ENCODE measurements around the gene PRAC1. TPM values are rescaled to one million over a fixed set of nuclear protein-coding genes. Genes with fewer than 3 reads are reported as not detected.
A peak's percentile ranks its signal among the peaks of the same experiment; 100 is the strongest.

The PRAC1 gene
- total RNA-seq, 3 donors from 2014 or later (not counting 1 experiment from before 2014, with no cell fraction given), result not detected

- DNase-seq (peak; percentile 71 to 83), ATAC-seq (peak; percentile 66 to 79 (median 69))
- Mint-ChIP-seq H3K36me3 (no peaks in the 10 kb centered on the region), H3K27ac (peak overlapping the region; percentile 35 to 70), H3K27me3 (ENCODE audit: low read depth in 2 of 2) (peaks cover 85 to 87% of the 10 kb centered on the region in 2 donors), H3K9me3 (no peaks in the 10 kb centered on the region), H3K4me3 (peak overlapping the region; percentile 83), H3K4me1 (peaks cover 27 to 56% of the 10 kb centered on the region in 2 donors)
- no peak overlapping the region for H3K27ac ChIP-seq (ENCODE audit: low read length)
- H3K36me3 ChIP-seq (ENCODE audit: control insufficient read depth, insufficient read depth, low read length), result no peaks in the 10 kb centered on the region
- intact Hi-C loops (cut with micrococcal nuclease), result loop anchor here (1.0 to 10.0 kb wide), 6 partner anchors 33 to 980 kb away; partner anchors contain the start of gene HOXB7
- H3K4me1 ChIP-seq (ENCODE audit: control insufficient read depth, insufficient read depth, low read length), result peaks cover 52% of the 10 kb centered on the region
- H3K4me3 ChIP-seq (ENCODE audit: low read length), result no peak overlapping the region
- no peaks in the 10 kb centered on the region for H3K9me3 ChIP-seq (ENCODE audit: control insufficient read depth, insufficient read depth, low read length)
- 7% methylated on average over 30 of the region's 32 CpGs for WGBS (ENCODE audit: insufficient coverage)
- H3K27me3 ChIP-seq (ENCODE audit: control insufficient read depth, insufficient read depth, low read length), result peaks cover 96% of the 10 kb centered on the region
- TF ChIP-seq, protein P1, sequence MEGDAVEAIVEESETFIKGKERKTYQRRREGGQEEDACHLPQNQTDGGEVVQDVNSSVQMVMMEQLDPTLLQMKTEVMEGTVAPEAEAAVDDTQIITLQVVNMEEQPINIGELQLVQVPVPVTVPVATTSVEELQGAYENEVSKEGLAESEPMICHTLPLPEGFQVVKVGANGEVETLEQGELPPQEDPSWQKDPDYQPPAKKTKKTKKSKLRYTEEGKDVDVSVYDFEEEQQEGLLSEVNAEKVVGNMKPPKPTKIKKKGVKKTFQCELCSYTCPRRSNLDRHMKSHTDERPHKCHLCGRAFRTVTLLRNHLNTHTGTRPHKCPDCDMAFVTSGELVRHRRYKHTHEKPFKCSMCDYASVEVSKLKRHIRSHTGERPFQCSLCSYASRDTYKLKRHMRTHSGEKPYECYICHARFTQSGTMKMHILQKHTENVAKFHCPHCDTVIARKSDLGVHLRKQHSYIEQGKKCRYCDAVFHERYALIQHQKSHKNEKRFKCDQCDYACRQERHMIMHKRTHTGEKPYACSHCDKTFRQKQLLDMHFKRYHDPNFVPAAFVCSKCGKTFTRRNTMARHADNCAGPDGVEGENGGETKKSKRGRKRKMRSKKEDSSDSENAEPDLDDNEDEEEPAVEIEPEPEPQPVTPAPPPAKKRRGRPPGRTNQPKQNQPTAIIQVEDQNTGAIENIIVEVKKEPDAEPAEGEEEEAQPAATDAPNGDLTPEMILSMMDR (IDR thresholded peaks at IDR 0.05), result peak; percentile 74
Measured at GRCh38 chr17:48724251-48725003, 2.1 kb upstream of the PRAC1 start.

DNA sequence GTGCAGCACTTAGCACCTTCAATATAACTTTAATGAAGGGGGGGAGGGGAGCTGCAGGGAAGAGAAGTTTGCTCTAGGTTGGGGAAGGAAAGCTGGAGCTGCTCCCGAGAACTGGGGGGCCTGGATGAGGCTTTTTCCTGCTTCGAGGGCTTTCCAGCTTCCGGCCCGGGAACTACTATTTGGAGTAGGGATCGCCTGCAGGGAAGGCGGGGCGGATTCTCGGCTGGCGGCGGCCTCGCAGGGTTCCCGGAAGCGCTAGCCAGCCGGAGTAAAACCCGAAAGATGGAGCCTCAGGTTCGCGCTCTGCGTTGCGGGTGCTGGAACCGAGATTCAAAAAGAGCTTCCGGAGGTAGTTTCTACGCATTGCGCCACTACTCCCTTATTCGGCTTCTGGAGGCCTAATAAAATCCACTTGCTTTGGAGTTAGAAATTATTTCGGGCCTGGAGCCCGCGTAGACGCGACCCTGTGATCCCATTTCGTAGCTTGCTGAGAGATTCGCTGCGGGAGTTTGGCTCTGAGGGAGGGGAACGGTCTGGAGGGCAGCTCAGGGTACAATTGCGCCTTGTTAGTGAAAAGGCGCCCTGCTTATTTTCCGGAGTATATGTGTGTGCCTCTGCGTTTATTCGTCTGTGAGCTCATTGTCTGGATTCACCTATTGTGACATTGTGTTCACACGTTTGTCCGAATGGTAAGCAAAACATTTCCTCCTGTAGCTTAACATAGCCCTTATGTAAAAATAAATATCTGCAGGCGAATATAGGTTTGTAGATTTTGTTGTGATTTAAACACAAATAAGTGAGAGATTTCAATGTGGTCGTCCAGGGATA, 1.3 kb upstream of the PRAC1 start:
- Mint-ChIP-seq H3K27me3 (ENCODE audit: low read depth in 2 of 2) (peaks cover 84 to 85% of the 10 kb centered on the region in 2 donors), H3K27ac (peak overlapping the region in 1 of 2 donors; percentile 70), H3K36me3 (no peaks in the 10 kb centered on the region), H3K9me3 (no peaks in the 10 kb centered on the region), H3K4me3 (peak overlapping the region; percentile 83), H3K4me1 (peaks cover 23 to 55% of the 10 kb centered on the region in 2 donors)
- peaks cover 52% of the 10 kb centered on the region for H3K4me1 ChIP-seq (ENCODE audit: control insufficient read depth, insufficient read depth, low read length)
- no peak overlapping the region for H3K27ac ChIP-seq (ENCODE audit: low read length)
- H3K36me3 ChIP-seq (ENCODE audit: control insufficient read depth, insufficient read depth, low read length), result no peaks in the 10 kb centered on the region
- 6% methylated on average over 41 of the region's 42 CpGs for WGBS (ENCODE audit: insufficient coverage)
- H3K4me3 ChIP-seq (ENCODE audit: low read length), result no peak overlapping the region
- TF ChIP-seq, protein P1 (IDR thresholded peaks at IDR 0.05), result no peak
- DNase-seq, result peak in 1 of 2 donors; percentile 60
- intact Hi-C loops (cut with micrococcal nuclease), result loop anchor here (1.0 to 10.0 kb wide), 6 partner anchors 34 to 979 kb away; partner anchors contain the start of gene HOXB7
- no peak for ATAC-seq
- peaks cover 96% of the 10 kb centered on the region for H3K27me3 ChIP-seq (ENCODE audit: control insufficient read depth, insufficient read depth, low read length)
- H3K9me3 ChIP-seq (ENCODE audit: control insufficient read depth, insufficient read depth, low read length), result peaks cover 1% of the 10 kb centered on the region

GRCh38 chr17:48722915-48723422, 651 bp upstream of the PRAC1 start, which contains the start of gene PRAC2:
Gene PRAC2 (plus strand): TSS chr17:48723185. CDS start chr17:48724411, 1,226 bp downstream.
- peaks cover 51% of the 10 kb centered on the region for H3K4me1 ChIP-seq (ENCODE audit: control insufficient read depth, insufficient read depth, low read length)
- H3K36me3 Mint-ChIP-seq, result no peaks in the 10 kb centered on the region

More at GRCh38 chr17:48722915-48723422, 651 bp upstream of the PRAC1 start, which contains the start of gene PRAC2:
- Mint-ChIP-seq H3K27ac (peak within 1 kb of the TSS in 1 of 2 donors; percentile 70), H3K27me3 (ENCODE audit: low read depth in 2 of 2) (peaks cover 85% of the 10 kb centered on the region in 2 donors), H3K4me3 (peak within 1 kb of the TSS; percentile 83), H3K4me1 (peaks cover 18 to 53% of the 10 kb centered on the region in 2 donors), H3K9me3 (no peaks in the 10 kb centered on the region)
- no peak for ATAC-seq
- H3K4me3 ChIP-seq (ENCODE audit: low read length), result no peak within 1 kb of the TSS
- intact Hi-C loops (cut with micrococcal nuclease), result loop anchor here (5.0 to 10.0 kb wide), 4 partner anchors 34 to 978 kb away; partner anchors contain the start of gene HOXB7
- TF ChIP-seq, protein P1 (IDR thresholded peaks at IDR 0.05), result no peak
- H3K27me3 ChIP-seq (ENCODE audit: control insufficient read depth, insufficient read depth, low read length), result peaks cover 96% of the 10 kb centered on the region
- DNase-seq, result no peak
- peaks cover 3% of the 10 kb centered on the region for H3K9me3 ChIP-seq (ENCODE audit: control insufficient read depth, insufficient read depth, low read length)
- 8% methylated on average over 15 of the region's 21 CpGs for WGBS (ENCODE audit: insufficient coverage)
- H3K36me3 ChIP-seq (ENCODE audit: control insufficient read depth, insufficient read depth, low read length), result no peaks in the 10 kb centered on the region
- H3K27ac ChIP-seq (ENCODE audit: low read length), result no peak within 1 kb of the TSS
